GM18951 (cell line): ENCODE results near the gene CHRNA7.
"Not testable (repeated sequence)": the region's sequence is repeated elsewhere in the genome, so short reads cannot be mapped to it uniquely, and the experiment has no call there.

Experiments
- POLR2A ChIP-seq: IDR thresholded peaks from 4 replicates; pipeline ENCODE4 v1.6.1; 2011; ENCODE audit warnings: mild to moderate bottlenecking; ENCODE audit not compliant: insufficient read length, insufficient read depth; ENCODE audit errors: extremely low read depth
- in situ Hi-C: fragments of 300-500 bp; cut with MboI; formaldehyde crosslinking; loops from one replicate; pipeline ENCODE4 v1.12.0; 2022; ENCODE audit warnings: low sequenced_read_pairs, mixed read lengths, inconsistent platforms; ENCODE audit not compliant: unreplicated experiment

The CHRNA7 gene

GRCh38 chr15:32152574-32152973 lies 122.3 kb downstream of the CHRNA7 start:
- no peak for TF ChIP-seq POLR2A
- in situ Hi-C loops: loop anchor here (5.0 kb wide), 1 partner anchor 1775 kb away; no protein-coding TSS in a partner anchor

GRCh38 chr15:32153868-32154623 lies 123.7 kb downstream of the CHRNA7 start:
- in situ Hi-C loops: loop anchor here (5.0 kb wide), 1 partner anchor 1777 kb away; no protein-coding TSS in a partner anchor

GRCh38 chr15:32162143-32162542 lies 131.8 kb downstream of the CHRNA7 start:
- in situ Hi-C loops: not testable (repeated sequence)

- in situ Hi-C loops: not testable (repeated sequence)
Observed at GRCh38 chr15:32164065-32164464, 133.8 kb downstream of the CHRNA7 start.

GRCh38 chr15:32164747-32165146 lies 134.4 kb downstream of the CHRNA7 start:
- in situ Hi-C loops: not testable (repeated sequence)

GRCh38 chr15:32165775-32166174 lies 135.5 kb downstream of the CHRNA7 start:
- in situ Hi-C loops: not testable (repeated sequence)

GRCh38 chr15:32166270-32166669 lies 136.0 kb downstream of the CHRNA7 start:
- in situ Hi-C loops: not testable (repeated sequence)

- in situ Hi-C loops: not testable (repeated sequence)
Observed at GRCh38 chr15:32167913-32168312, 137.6 kb downstream of the CHRNA7 start.

GRCh38 chr15:32180579-32180978 lies 150.3 kb downstream of the CHRNA7 start:
- in situ Hi-C loops: not testable (repeated sequence)

GRCh38 chr15:32193780-32194179 lies 163.5 kb downstream of the CHRNA7 start:
- in situ Hi-C loops: not testable (repeated sequence)

GRCh38 chr15:32196206-32196605 lies 165.9 kb downstream of the CHRNA7 start:
- in situ Hi-C loops: not testable (repeated sequence)

- in situ Hi-C loops: not testable (repeated sequence)
Observed at GRCh38 chr15:32198938-32199337, 168.6 kb downstream of the CHRNA7 start.

- in situ Hi-C loops: not testable (repeated sequence)
Observed at GRCh38 chr15:32209081-32209480, 178.8 kb downstream of the CHRNA7 start.

GRCh38 chr15:32218666-32219065 lies 188.4 kb downstream of the CHRNA7 start:
- TF ChIP-seq POLR2A: no peak
- in situ Hi-C loops: no loop called here
